Measurements from ENCODE around the gene CORO2B.

Gene CORO2B

DNA sequence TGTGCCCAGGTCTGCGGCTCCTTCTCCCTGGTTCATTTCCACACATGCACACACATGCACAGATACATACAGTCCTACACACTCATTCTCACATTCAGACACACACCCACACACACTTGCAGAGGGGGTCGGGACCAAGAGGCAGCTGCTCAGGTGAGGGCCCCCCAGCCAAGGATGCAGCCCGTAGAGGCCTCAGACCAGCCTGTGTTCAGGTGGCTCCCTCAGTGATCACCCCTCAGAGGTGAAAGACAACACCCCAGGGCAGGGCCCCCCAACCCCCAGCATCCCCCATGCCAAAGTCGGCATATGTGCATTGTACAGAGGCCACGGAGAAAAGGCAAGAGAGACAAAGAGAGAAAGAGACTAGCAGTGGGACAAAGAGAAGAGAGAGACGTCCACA lies 5.9 kb upstream of the CORO2B start:
- no peak for DNase-seq (ENCODE audit: low read depth)

DNA sequence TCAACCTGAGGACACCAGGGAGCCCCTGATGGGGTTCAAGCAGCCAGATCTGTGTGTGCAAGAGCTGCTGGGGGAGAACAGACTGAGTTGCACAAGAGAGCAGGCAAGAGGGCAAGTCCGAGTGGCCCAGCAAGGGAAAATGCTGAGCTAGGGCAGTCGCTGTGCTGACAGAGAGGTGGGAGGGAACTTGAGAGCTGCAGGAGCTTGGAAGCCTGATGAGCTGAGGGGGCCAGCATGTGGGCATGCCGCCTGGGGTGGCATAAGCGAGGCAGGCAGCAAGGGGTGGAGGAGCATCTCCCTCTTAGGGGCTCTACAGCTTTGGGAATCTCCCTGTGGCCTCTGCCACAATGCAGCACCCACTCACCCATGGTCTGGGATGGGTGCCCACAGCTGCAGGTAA lies 4.7 kb upstream of the CORO2B start:
- DNase-seq (ENCODE audit: low read depth): no peak

DNA sequence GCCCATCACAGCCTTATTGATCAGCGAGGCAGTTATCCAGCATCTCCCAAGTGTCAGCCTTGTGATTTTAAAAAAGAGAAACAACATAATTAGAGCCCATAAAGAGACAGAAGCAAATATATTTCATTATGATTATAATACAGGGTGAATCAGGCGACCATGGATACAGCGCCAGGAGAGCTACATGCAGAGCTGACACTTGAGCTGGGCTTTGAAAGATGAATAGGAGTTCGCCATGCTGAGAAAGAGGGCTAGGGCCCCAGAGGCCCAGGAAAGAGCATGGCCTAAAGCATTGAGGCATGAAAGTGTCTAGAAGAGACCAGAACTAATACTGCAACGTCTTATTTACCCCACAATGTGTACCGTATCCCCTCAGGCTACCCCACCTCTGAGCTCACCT lies 4.2 kb upstream of the CORO2B start:
- no peak for DNase-seq (ENCODE audit: low read depth)

DNA sequence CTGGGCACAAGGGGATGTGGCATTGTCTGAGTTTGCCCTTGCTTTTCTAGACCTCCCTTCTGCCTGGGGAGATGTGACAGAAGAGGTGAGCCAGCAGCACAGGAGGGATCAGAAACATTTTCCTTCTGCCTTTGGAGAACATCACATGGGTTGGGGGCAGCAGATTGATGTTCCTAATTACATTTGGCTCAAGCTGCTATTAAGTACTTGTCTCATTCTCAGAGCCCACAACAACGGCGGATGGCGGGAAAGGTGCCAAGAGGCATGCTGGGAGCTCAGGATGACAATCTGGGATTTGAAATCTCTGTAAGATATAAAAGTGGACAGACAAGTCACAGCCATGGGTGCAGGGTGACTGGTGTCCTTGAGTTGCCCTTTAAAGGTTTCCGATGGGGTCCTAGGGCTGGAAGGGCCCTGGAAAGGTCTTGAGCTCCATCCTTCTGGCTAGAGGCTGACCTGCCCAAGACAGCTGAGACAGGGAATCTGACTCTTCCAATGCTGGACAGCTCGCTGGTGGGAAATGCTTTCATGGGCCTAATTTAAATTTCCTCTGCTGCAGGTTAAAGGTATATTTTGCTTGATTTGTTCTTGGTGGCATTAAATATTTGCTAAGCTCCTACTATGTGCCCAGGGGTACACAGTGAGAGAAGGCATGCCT lies 2.4 kb upstream of the CORO2B start:
- no peak for DNase-seq (ENCODE audit: low read depth)

DNA sequence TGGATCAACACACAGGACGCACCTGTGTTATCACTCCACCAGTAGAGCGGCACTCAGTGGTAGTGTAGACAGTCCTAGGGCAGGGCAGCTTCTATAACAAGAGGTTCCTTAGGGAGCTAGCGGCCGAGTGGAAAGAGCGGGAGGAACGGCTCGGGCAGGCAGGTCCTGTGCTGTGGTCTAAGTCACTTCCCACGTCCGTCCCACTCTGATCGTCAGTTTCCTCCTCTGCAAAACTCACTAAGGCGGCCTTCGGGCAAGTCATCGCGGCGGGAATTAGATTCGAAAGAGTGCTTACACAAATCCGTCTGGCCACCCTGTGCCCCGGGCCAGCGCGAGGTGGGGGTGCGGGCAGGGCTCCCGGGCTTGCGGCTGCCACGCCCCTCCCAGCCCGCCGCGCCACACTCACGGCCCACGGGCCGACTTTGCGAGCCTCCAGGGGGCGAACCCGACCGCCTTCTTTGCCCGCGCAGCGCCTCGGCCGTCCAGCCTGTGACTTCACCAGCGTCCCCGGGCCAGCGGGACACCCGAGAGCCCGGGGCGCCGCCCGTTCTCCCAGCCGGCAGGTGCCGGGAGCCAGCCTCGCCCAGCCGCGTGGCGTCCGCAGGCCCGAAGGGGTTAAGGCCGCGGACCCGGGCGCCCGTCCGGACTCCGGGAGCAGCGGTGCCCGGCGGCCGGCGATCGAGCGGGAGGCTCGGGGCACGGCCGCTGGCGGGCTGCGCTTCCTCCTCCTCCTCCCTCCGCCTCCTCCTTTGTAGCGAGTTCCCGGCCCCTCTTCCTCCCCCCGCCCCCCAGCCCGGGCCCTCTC lies 416 bp upstream of the CORO2B start:
- DNase-seq (ENCODE audit: low read depth): no peak

DNA sequence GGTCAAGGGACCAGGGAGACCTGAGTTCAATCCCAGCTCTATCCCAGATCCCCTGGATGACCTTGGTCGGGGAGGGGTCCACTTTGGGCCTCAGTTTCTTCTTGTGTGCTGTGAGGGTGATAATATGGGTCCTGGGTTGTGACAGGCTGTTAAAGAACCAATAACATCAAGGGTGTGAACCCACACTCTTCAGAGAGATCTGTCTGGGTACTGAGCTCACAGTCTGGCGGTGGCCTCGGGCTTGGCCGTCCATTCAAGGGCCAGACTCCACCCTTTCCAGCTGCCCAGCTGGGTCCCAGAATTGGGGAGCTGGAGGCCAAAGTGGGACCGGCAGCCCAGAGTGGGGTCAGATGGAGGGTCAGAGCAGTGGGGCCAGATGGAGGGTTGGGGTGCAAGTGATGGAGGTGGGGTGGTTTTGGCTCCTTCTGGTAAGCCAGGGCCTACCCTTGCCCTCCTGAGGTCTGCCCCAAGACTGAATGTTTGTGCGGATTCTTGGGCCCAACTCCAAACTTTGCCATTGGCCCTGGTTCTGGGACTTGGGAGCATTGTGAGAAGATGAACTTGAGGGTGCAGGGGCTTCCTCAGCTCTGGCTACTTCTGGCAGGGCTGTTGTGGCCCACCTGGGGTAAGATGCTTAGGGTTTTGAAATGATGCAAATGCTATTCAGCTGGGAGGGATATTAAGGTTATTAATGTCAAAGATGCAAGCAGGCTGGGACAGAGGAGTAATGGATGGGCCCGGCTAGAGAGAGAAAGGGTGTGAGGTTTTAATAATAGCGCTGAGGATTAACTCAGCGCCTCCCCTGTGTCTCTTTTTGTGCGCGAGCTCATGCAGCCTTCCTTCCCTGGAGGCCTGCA lies 1.5 kb downstream of the CORO2B start:
- DNase-seq (ENCODE audit: low read depth): no peak

DNA sequence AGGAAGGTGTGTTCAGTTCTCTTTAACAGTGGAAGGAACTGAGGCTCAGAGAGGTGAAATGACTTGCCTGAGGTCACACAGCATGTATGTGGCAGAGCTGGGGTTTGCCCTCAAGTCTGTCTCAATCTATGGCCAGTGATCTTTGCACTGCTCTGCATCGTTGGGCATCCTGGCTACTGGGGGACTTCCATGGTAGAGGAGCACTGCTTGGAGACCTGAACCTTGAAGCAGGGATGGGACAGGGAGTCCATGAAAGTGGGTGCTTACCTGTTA lies 2.0 kb downstream of the CORO2B start:
- no peak for DNase-seq (ENCODE audit: low read depth)

DNA sequence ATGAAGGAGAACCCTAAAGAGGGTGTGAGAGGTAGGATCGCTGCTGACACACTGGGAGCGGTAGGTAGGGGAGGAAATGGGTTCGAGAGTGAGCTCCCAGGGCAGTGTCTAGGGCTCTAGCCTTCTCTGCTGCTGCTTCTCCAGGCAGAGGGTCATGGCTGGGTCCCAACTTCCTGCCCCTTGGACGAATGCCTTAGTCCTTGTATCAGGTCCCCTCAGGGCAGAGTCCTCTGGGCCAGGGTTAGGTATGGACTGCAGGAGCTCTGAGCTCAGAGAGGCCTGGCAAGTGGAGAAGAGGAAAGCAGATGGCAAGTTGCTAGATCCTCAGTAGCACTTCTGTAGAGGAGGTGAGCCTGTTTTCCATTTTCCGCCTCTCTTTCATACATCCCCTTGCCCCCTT lies 2.9 kb downstream of the CORO2B start:
- no peak for DNase-seq (ENCODE audit: low read depth)

DNA sequence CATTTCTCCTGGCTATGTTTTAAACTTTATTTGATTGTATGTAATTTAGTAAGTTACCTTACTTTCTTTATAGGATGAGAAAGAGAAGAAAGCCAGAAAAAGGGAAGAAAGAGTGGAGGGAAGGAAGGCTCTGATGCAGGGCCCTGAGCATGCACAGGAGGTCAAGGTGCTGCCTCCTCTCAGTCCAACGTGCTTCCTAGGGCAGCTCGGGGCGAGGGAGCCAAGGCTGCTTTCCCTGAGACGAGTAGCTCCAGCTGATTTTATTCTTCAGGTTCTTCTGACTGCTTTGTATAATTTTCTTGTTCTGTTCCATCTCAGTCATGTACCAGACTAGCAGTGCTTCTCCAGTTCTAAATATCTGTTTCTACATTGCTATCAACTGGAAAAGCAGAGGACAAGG lies 3.4 kb downstream of the CORO2B start:
- DNase-seq (ENCODE audit: low read depth): no peak

DNA sequence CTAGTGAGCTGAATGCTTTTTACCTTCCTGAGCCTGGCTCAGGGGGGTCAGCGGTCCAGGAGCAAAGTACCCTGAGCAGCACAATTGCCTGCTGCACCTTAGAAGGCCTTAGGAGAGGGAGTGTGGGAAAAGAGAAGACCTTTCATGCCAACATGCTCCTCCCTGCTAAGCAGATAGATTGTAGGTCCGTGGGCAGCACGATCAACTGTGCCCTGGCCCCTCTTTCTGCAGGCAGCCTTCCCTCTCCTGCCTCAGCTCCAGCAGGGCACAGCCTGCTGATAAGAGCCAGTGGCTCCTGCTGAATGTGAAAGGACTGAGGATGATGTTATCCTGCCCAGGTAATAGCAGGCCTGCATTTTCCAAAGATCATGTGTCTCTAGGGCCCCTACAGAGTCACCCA lies 4.1 kb downstream of the CORO2B start:
- no peak for DNase-seq (ENCODE audit: low read depth)

DNA sequence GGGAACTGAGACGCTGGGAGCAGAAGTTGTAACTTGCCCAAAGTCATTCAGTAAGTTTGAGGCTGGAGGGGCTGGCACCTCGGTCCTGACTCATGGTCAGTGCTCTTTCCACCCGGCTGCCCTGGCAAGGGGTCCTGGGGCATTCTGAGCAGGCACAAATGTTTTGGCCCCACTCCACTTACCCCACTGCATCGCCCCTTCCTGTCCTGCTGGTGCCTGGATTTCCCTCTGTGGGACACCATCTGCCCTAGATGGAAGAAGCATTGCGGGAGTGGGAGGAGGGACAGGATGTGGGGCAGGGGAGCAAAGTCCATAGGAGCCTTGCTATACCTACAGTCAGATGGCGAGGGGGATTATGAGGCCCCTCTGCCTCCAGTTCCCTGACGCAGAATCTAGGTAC lies 4.5 kb downstream of the CORO2B start:
- no peak for DNase-seq (ENCODE audit: low read depth)

DNA sequence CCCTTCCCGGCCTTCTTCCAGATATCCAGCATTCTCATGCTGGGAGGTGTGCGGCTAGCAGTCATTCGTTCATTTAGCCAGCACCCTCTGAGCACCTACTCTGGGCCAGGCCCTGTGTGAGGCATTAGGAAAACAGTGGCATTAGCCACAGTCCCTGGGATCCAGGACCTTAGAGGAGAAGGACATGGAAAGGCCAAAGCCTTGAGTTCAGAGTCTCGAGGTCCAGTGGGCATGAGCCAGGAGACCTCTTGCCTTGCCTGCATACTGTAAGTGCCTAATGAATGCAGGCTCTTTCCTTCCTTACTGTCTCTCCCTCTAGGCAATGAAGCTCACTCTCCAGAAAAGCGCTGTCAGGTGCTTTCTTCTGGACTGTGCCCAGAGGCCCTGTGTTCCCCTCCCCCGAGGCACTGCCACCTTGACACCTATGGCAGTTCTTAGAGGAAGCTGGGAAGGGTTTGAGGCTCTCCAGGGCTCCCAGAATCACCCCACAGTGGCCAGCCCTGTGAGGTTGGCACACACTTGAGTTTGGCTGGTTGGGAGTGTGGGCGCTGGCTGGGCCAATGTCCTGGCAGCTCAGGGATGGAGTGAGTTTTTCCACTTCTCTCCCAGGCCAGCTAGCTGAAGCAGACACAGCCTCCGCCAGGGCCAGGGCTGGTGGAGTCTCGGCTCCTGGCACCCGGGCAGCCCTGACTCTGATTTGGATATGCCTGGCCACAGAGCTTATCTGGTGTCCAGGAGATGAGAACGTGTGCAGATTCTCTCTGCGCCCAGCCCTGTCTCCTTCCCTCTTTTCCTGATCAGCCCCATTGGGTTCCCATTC lies 5.4 kb downstream of the CORO2B start:
- DNase-seq (ENCODE audit: low read depth): no peak

DNA sequence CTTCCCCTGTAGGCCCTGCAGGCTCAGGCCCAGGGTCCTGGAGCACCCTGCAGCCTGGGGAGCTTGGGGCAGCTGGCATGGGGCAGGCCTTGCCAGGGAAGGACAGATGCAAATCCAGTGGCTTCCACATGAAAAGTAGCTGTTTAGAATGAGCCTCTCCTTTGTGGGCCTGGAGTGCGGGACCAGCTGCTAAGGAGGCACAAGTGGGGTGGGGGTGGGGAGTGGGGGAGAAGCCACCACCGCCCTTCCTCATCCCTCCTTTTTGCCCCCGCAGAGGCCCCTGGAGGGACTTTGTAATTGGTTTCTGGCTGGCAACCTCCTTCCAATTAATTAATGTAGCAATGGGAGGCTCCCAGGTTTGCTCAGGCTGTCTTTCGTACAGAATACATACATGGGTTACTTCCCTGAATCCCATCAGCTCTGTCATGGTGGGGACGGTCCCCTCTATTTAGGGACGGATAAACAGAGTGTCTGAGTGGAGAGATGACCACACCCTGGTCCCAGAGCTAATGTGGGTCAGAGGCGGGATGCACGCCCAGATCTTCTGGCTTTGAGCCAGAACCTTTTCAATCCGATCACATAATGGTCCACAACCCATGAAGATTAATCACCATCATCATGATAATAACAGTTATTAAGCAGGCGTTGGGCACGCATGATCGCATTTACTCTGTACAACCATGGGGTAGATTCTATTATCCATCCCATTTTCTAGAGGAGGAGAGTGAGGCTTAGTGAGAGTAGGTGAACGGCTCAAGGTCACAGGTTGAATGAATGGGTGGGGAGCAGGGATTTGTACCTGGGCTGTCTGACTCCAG lies 6.2 kb downstream of the CORO2B start:
- no peak for DNase-seq (ENCODE audit: low read depth)

DNA sequence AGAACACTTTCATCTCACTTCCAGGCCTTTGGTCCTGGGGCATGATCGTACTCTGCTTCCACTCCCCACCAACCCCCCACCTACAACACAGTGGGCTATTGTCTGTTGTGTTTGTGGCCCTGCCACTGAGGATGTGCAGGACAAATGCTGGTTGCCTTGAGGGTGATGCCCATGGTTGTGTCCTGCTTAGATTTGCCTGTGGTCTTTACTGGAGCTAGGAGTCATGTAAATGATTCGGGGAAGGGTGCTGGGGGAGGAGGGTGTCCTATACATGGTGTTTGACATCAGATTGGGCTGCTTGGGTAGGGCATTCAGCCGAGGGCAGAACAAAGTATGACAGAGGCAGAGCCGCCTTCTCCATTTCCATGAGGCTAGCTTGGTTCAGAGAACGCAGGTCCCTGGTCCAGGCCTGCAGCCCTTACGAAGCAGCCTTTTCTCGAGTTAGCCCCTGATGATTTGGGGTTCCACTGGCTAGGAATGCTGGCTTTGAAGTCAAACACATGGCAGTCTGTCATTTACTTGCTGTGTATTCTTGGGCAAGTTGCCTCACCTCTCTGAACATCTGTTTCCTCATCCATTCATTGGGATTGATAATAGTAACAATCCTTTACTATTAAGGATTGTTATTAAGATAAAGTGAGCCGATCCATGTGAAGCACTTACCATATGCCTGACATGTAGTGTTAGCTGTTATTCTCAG lies 6.9 kb downstream of the CORO2B start:
- no peak for DNase-seq (ENCODE audit: low read depth)

DNA sequence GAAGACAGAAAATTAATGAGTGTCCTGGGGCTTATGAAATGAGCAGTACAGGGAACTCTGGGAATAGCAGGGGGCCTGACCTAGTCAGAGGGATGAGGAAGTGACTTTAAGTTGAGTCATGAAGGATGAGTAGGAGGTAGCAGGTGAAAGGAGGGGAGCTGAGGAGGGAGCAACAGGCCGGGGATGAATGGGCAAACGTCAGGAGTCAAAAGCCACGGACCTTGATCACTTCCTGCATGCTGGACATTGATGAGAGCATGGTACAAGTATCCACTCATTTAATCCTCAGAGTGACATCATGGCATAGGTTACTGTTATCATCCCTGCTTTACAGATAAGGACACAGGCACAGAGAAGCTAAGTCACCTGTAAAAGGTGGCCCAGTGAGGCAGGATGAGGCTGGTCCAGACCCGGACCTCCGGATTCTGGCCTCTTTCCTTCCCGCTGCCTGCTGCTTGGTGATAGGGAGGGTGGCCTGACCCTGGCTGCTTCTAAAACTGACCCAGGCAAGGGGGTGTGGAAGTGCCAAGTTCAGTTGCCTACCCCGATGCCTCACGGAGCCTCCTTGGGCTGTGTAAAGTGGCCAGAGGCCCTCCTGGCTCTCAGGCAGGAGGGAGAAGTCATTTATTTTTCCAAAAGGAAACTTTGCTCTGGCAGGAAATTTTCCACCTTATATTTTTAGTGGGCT lies 7.6 kb downstream of the CORO2B start:
- DNase-seq (ENCODE audit: low read depth): no peak

DNA sequence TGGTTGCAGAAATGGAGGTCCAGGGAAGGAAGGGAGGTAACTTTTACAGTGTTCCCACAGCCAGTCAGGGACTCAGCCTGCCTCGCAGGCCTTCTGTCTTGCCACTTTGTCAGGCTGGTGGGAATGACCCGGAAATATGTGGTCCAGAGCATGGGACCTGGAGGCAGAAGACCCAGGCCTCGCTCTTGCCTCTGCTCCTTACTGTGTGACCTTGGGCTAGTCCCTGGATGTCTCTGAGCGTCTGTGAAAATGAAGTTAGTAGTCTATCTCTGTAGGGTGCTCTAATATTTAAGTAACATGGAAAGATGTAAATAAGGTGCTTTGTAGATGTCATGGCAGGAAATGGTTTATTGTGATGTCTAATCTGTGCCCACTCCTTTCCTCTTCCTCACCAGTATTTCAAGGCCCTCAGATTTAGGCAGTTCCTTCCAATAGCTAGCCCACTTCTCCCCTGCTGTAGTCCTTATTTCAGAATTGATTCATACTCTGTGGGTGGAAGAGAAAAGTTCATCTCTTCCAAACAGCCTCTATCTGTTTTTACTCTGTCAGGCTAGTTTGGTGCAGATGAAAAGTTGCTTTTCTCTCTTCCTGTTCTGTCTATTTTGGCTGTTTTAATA lies 9.1 kb downstream of the CORO2B start:
- DNase-seq (ENCODE audit: low read depth): no peak

DNA sequence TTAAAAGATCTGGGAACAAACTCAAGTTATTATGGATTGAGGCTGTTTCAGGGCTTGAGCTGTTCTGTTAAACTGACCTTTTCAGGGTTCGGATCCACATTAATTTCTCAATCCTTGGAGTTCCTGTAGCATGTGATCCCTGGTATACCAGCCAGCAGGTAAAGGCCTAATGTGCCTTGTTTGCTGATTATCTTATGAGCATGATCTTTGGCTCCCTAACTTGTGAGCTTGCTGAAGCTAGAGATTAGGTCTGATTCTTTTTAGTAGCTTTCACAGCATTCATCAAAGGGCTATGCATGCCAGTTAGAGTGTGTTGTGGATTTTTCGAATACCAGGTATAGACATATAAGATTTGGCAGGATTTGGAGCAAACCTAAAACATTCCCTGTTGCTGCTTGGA lies 10.3 kb downstream of the CORO2B start:
- DNase-seq (ENCODE audit: low read depth): no peak

DNA sequence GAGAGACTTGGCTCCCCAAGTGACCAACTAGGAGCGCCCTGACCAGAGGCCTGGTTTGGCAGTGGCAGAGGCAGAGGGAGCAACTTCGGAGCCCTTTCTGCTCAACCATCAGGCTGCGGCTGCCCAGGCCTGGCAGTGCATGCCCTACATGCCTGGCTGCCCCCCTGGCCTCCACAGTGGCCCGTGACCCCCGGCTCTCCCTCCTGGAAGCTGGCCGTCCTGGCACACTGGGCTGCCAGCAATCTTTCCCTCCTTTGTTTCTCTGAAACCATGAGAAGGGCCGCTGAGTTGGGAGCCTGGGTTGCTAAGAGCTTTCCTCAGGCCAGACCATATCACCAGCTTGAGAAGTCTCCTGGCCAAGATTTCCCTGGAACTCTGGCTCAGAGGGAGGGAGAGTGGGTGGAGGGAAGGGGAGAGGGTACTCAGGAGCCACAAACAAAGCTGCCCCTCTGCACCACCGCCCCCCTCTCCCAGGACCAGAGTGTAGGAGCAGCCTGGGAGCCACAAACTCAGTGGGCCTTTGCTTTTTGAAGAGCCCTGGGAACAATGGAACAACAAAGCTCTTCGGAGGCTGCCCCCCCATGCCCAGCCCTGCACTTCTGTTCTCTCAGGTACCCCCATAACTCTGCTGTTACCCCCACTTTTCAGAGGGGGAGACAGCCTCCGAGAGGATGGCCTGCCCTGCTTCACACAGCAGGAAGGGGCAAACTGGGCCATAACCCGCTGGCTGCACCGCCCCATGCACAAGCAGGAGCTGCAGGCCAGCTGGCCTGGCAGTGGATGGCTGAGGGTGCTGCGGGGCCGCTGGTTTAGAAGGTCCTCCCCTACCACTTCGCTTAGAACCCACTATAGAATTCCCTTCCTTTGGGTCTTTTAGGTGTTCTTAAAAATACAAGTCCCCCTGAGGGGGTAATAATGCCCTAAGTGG lies 11.3 kb downstream of the CORO2B start:
- no peak for DNase-seq (ENCODE audit: low read depth)

Data from stimulated activated CD8-positive, alpha-beta memory T cell treated with anti-CD3 and anti-CD28 coated beads, Interleukin-12 subunit alpha, Interleukin-12 subunit beta, amount 100 ng/mL, for 1 hour (primary cell).